Astrocyte (in vitro differentiated cells and primary cell): Measurements from ENCODE around the gene RNF43. TPM values are rescaled to one million over a fixed set of nuclear protein-coding genes. Genes with fewer than 3 reads are reported as not detected.

ENCODE experiments used
- DNase-seq: peaks from one replicate; pipeline ENCODE4 v3.0.0-alpha.2; 2010; ENCODE audit warnings: low read depth
- FAIRE-seq: peaks from 2 replicates; lab custom pipeline; 2011; peaks lifted over from hg19 to GRCh38; lab: Jason Lieb, UNC
- H2AFZ ChIP-seq: 2 replicates; pipeline ENCODE4 v1.6.0; 2012; ENCODE audit warnings: low read depth, low read length, inconsistent platforms
- H3K27ac ChIP-seq: 2 replicates; pipeline ENCODE4 v1.5.1; 2011; ENCODE audit warnings: low read depth, low read length, inconsistent platforms
- H3K27me3 ChIP-seq: 2 replicates; pipeline ENCODE4 v1.6.0; 2011; ENCODE audit warnings: low read length, inconsistent platforms; ENCODE audit not compliant: insufficient read depth
- H3K36me3 ChIP-seq: 2 replicates; pipeline ENCODE4 v1.5.1; 2011; ENCODE audit warnings: low read length, inconsistent platforms; ENCODE audit not compliant: insufficient read depth
- H3K4me1 ChIP-seq: 2 replicates; pipeline ENCODE4 v1.5.1; 2011; ENCODE audit warnings: low read length, inconsistent platforms; ENCODE audit not compliant: insufficient read depth
- H3K4me2 ChIP-seq: 2 replicates; pipeline ENCODE4 v1.6.0; 2012; ENCODE audit warnings: low read length, inconsistent platforms
- H3K4me3 ChIP-seq: 2 replicates; pipeline ENCODE4 v1.5.1; 2011; ENCODE audit warnings: low read depth, mild to moderate bottlenecking, low read length, inconsistent platforms; ENCODE audit not compliant: insufficient read depth
- H3K79me2 ChIP-seq: 2 replicates; pipeline ENCODE4 v1.6.0; 2012; ENCODE audit warnings: mild to moderate bottlenecking, low read length, inconsistent platforms; ENCODE audit not compliant: insufficient read depth
- H3K9ac ChIP-seq: 2 replicates; pipeline ENCODE4 v1.6.0; 2012; ENCODE audit warnings: mild to moderate bottlenecking, low read length, inconsistent platforms
- H3K9me3 ChIP-seq: 2 replicates; pipeline ENCODE4 v1.5.1; 2012; ENCODE audit warnings: low read depth, mild to moderate bottlenecking, low read length, inconsistent platforms; ENCODE audit not compliant: insufficient read depth
- H4K20me1 ChIP-seq: 2 replicates; pipeline ENCODE4 v1.6.0; 2012; ENCODE audit warnings: low read length, inconsistent platforms; ENCODE audit not compliant: insufficient read depth
- H3K27ac Mint-ChIP-seq: one replicate; pipeline ENCODE4 v1.8.0; 2021; ENCODE audit warnings: mild to moderate bottlenecking, mixed read lengths; ENCODE audit not compliant: unreplicated experiment
- H3K27me3 Mint-ChIP-seq: one replicate; pipeline ENCODE4 v1.8.0; 2021; ENCODE audit warnings: low read depth, mixed read lengths; ENCODE audit not compliant: unreplicated experiment
- H3K36me3 Mint-ChIP-seq: one replicate; pipeline ENCODE4 v1.8.0; 2021; ENCODE audit warnings: low read depth, mixed read lengths; ENCODE audit not compliant: unreplicated experiment
- H3K4me1 Mint-ChIP-seq: one replicate; pipeline ENCODE4 v1.8.0; 2021; ENCODE audit warnings: low read depth, mixed read lengths; ENCODE audit not compliant: unreplicated experiment
- H3K4me3 Mint-ChIP-seq: one replicate; pipeline ENCODE4 v1.8.0; 2021; ENCODE audit warnings: mild to moderate bottlenecking, moderate library complexity, mixed read lengths; ENCODE audit not compliant: unreplicated experiment
- H3K9me3 Mint-ChIP-seq: one replicate; pipeline ENCODE4 v1.8.0; 2021; ENCODE audit warnings: mild to moderate bottlenecking, mixed read lengths; ENCODE audit not compliant: unreplicated experiment
- CTCF ChIP-seq: IDR thresholded peaks from 2 replicates; pipeline ENCODE4 v1.5.1; 2011; ENCODE audit warnings: low read depth, mild to moderate bottlenecking, inconsistent platforms, low read length, moderate library complexity; ENCODE audit not compliant: insufficient read depth
- EZH2 ChIP-seq: IDR thresholded peaks from 2 replicates; pipeline ENCODE4 v1.6.1; 2012; ENCODE audit warnings: mild to moderate bottlenecking, low read length, inconsistent platforms; ENCODE audit not compliant: insufficient read depth
- total RNA-seq: library from RNA; stranded (reverse); gene quantifications from 2 replicates; pipeline ENCODE4 v1.2.1, GENCODE V29; 2021

Gene RNF43
- total RNA-seq, 1 donor from 2014 or later = 1.2 TPM

- H4K20me1 ChIP-seq = no peaks in the 10 kb centered on the region
- Mint-ChIP-seq H3K9me3 (no peaks in the 10 kb centered on the region), H3K36me3 (no peaks in the 10 kb centered on the region), H3K27ac (no peak overlapping the region), H3K4me3 (no peak overlapping the region), H3K4me1 (peaks cover 7% of the 10 kb centered on the region), H3K27me3 (no peaks in the 10 kb centered on the region)
- no peak overlapping the region for H3K4me2 ChIP-seq
- no peaks in the 10 kb centered on the region for H3K9me3 ChIP-seq
- DNase-seq (no peak), FAIRE-seq (no peak)
- H2AFZ ChIP-seq = no peak overlapping the region
- no peak overlapping the region for H3K4me3 ChIP-seq
- no peaks in the 10 kb centered on the region for H3K36me3 ChIP-seq
- H3K9ac ChIP-seq = no peak overlapping the region
- H3K27ac ChIP-seq = no peak overlapping the region
- no peaks in the 10 kb centered on the region for H3K4me1 ChIP-seq
- no peak for TF ChIP-seq EZH2
- TF ChIP-seq CTCF = no peak
- no peaks in the 10 kb centered on the region for H3K79me2 ChIP-seq
- peaks cover 32% of the 10 kb centered on the region for H3K27me3 ChIP-seq
These were observed 7.9 kb downstream of the RNF43 start for GRCh38 chr17:58409432-58409831.

- Mint-ChIP-seq H3K27ac (peak overlapping the region; percentile 73), H3K9me3 (no peaks in the 10 kb centered on the region), H3K36me3 (no peaks in the 10 kb centered on the region), H3K4me1 (peaks cover 19% of the 10 kb centered on the region), H3K4me3 (no peak overlapping the region), H3K27me3 (peaks cover 6% of the 10 kb centered on the region)
- TF ChIP-seq CTCF (no peak), EZH2 (no peak)
- H2AFZ ChIP-seq = no peak overlapping the region
- no peak for DNase-seq
- peaks cover 10% of the 10 kb centered on the region for H3K4me1 ChIP-seq
- no peak overlapping the region for H3K9ac ChIP-seq
- no peak overlapping the region for H3K4me2 ChIP-seq
- H4K20me1 ChIP-seq = no peaks in the 10 kb centered on the region
- FAIRE-seq = no peak
- H3K79me2 ChIP-seq = no peaks in the 10 kb centered on the region
- H3K9me3 ChIP-seq = no peaks in the 10 kb centered on the region
- no peaks in the 10 kb centered on the region for H3K36me3 ChIP-seq
- no peak overlapping the region for H3K27ac ChIP-seq
- H3K4me3 ChIP-seq = no peak overlapping the region
- peaks cover 21% of the 10 kb centered on the region for H3K27me3 ChIP-seq
These were observed 14.0 kb downstream of the RNF43 start for GRCh38 chr17:58403311-58403710.

GRCh38 chr17:58402679-58403078 lies 14.7 kb downstream of the RNF43 start:
- Histone ChIP-seq H3K79me2 (no peaks in the 10 kb centered on the region), H3K27me3 (peaks cover 17% of the 10 kb centered on the region), H3K9me3 (no peaks in the 10 kb centered on the region), H3K36me3 (no peaks in the 10 kb centered on the region), H3K4me1 (peaks cover 10% of the 10 kb centered on the region), H4K20me1 (no peaks in the 10 kb centered on the region), H3K9ac (no peak overlapping the region), H3K4me2 (peak overlapping the region; percentile 21), H3K27ac (no peak overlapping the region), H3K4me3 (no peak overlapping the region), H2AFZ (no peak overlapping the region)
- no peaks in the 10 kb centered on the region for H3K36me3 Mint-ChIP-seq
- H3K27me3 Mint-ChIP-seq = peaks cover 11% of the 10 kb centered on the region
- peaks cover 19% of the 10 kb centered on the region for H3K4me1 Mint-ChIP-seq
- no peak overlapping the region for H3K4me3 Mint-ChIP-seq
- H3K27ac Mint-ChIP-seq = peak overlapping the region; percentile 73
- TF ChIP-seq CTCF = no peak
- no peak for TF ChIP-seq EZH2
- no peaks in the 10 kb centered on the region for H3K9me3 Mint-ChIP-seq
- FAIRE-seq (peak; percentile 69), DNase-seq (peak; percentile 76)
